Measurements from ENCODE around the gene SIGLEC5. TPM values are rescaled to one million over a fixed set of nuclear protein-coding genes. Genes with fewer than 3 reads are reported as not detected.

Gene SIGLEC5
- total and polyA plus RNA-seq, 2 of the 4 experiments (the other 2 are of a cell fraction): not detected

- 92% methylated on average over 3 of the region's 6 CpGs; no CpG with 5 or more reads in 1 of the 2 experiments for WGBS, 2 experiments (ENCODE audit: extremely low coverage in 2 of 2, insufficient read length in 1 of 2)
- dilution Hi-C loops (cut with HindIII; ENCODE audit: low sequenced_read_pairs, unreplicated experiment): no loop called here
- intact Hi-C loops (cut with micrococcal nuclease): no loop called here
- Histone ChIP-seq H3K79me1 (ENCODE audit: low read depth in 1 of 2, low read length in 2 of 2) (peaks cover 7 to 37% of the 10 kb centered on the region in 2 experiments; a peak in 2 of 4 replicates), H2AK5ac (ENCODE audit: low read depth, low read length) (no peak overlapping the region), H3K4ac (ENCODE audit: low read depth, low read length) (no peak overlapping the region), H3K18ac (ENCODE audit: low read depth, low read length) (no peak overlapping the region), H4K91ac (ENCODE audit: insufficient read depth, low read depth, low read length) (no peak overlapping the region), H4K8ac (ENCODE audit: low read depth in 2 of 2, low read length in 2 of 2) (no peak overlapping the region), H3K9me1 (ENCODE audit: insufficient read depth, low read length) (peaks cover 3% of the 10 kb centered on the region; the same call in 1 of the 2 replicates), H3K14ac (replicated peaks; ENCODE audit: low read depth, low read length) (no peak overlapping the region), H2AK9ac (replicated peaks; ENCODE audit: low read depth, low read length, poor library complexity) (no peak overlapping the region), H2AFZ (replicated peaks; ENCODE audit: low read length, poor library complexity) (no peak overlapping the region), H3K23ac (ENCODE audit: low read depth, low read length) (no peak overlapping the region), H3K27me3 (ENCODE audit: control insufficient read depth, insufficient read depth, low read length) (no peaks in the 10 kb centered on the region), H2BK120ac (ENCODE audit: low read depth, low read length) (no peak overlapping the region), H3K4me1 (ENCODE audit: control insufficient read depth, insufficient read depth, low read length) (peaks cover 12% of the 10 kb centered on the region), H2BK20ac (ENCODE audit: low read depth, low read length) (no peak overlapping the region), H2BK5ac (ENCODE audit: low read depth, low read length, poor library complexity, severe bottlenecking) (no peak overlapping the region), H3K9me3 (ENCODE audit: control insufficient read depth, insufficient read depth, low read length) (no peaks in the 10 kb centered on the region), H3K4me2 (ENCODE audit: low read depth, low read length) (no peak overlapping the region), H4K20me1 (ENCODE audit: insufficient read depth, low read length) (peaks cover 7% of the 10 kb centered on the region), H3K4me3 (ENCODE audit: insufficient read depth, low read depth, low read length) (no peak overlapping the region), H3K27ac (ENCODE audit: insufficient read depth, low read length) (no peak overlapping the region), H3K56ac (ENCODE audit: extremely low read depth, insufficient read depth, low read length) (no peak overlapping the region), H3K36me3 (ENCODE audit: control insufficient read depth, insufficient read depth, low read length) (peaks cover 23% of the 10 kb centered on the region), H2BK15ac (ENCODE audit: low read depth, low read length) (no peak overlapping the region), H3K9ac (ENCODE audit: low read depth, low read length) (no peak overlapping the region), H4K5ac (ENCODE audit: low read depth, low read length) (no peak overlapping the region)
- no TSS peak for BruUV-seq (replicated peaks)
- in situ Hi-C loops (cut with MboI; ENCODE audit: low sequenced_read_pairs): no loop called here
- DNase-seq (no peak), ATAC-seq (ENCODE audit: low read depth) (no peak)
- POLR2A ChIA-PET (ENCODE audit: unreplicated experiment): no interaction called here
- CTCF ChIA-PET: no interaction called here
- TF ChIP-seq CTCF (conservative IDR thresholded peaks at IDR 0.05; ENCODE audit: low read depth, low read length) (no peak), POLR2A (IDR thresholded peaks at IDR 0.05; ENCODE audit: low read depth, low read length) (no peak)
Observed at GRCh38 chr19:51576850-51577249, 53.4 kb downstream of the SIGLEC5 start.
